ENCODE data around the gene CLEC4M. TPM values are rescaled to one million over a fixed set of nuclear protein-coding genes. Genes with fewer than 3 reads are reported as not detected.

CLEC4M gene
- total RNA-seq, 3 donors from 2014 or later, result 1.3 TPM; not detected in 2

DNA sequence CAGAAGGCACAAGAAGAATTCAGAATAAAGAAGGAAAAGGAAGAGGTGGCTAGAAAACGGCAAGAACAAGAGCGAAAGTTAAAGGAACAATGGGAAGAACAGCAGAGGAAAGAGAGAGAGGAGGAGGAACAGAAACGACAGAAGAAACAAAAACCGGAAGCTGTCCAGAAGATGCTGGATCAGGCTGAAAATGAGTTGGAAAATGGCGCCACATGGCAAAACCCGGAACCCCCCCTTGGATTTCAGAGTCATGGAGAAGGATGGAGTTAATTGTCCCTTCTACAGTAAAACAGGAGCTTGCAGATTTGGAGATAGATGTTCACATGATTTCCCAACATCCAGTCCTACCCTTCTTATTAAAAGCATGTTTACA is 22.4 kb upstream of the CLEC4M start:
- DNase-seq (ENCODE audit: low spot score in 2 of 2), result no peak
- Histone ChIP-seq H3K9me3 (no peaks in the 10 kb centered on the region), H3K27ac (no peak overlapping the region), H3K4me1 (no peaks in the 10 kb centered on the region), H3K36me3 (no peaks in the 10 kb centered on the region), H3K4me3 (peak overlapping the region in 1 of 3 donors; percentile 3), H3K27me3 (peaks cover 0 to 29% of the 10 kb centered on the region in 2 donors)
- TF ChIP-seq POLR2A (IDR thresholded peaks at IDR 0.05) (no peak), POLR2AphosphoS5 (IDR thresholded peaks at IDR 0.05) (no peak)
- TF ChIP-seq, protein P1, sequence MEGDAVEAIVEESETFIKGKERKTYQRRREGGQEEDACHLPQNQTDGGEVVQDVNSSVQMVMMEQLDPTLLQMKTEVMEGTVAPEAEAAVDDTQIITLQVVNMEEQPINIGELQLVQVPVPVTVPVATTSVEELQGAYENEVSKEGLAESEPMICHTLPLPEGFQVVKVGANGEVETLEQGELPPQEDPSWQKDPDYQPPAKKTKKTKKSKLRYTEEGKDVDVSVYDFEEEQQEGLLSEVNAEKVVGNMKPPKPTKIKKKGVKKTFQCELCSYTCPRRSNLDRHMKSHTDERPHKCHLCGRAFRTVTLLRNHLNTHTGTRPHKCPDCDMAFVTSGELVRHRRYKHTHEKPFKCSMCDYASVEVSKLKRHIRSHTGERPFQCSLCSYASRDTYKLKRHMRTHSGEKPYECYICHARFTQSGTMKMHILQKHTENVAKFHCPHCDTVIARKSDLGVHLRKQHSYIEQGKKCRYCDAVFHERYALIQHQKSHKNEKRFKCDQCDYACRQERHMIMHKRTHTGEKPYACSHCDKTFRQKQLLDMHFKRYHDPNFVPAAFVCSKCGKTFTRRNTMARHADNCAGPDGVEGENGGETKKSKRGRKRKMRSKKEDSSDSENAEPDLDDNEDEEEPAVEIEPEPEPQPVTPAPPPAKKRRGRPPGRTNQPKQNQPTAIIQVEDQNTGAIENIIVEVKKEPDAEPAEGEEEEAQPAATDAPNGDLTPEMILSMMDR (IDR thresholded peaks at IDR 0.05), result no peak
- intact Hi-C loops (cut with DNase I; ENCODE audit: low total_unique reads), result no loop called here

DNA sequence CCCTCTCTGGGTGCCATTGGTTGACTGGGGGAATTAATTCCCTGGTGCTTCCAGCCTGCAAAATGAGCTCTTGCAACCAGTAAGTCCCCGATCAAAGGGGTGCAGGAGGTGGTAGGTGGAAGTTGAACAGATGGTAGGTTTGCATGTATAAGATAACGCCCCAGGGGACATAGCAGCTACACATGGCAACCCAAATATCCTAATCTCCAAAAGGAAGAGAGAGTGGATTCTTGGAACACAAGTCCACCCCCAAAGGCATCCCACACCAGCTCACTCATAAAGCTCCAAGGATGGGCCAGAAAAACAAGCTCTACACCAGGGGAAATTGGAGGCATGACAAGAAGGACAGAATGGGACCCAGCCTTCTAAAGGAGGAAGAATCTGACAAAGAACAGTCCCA is 20.5 kb upstream of the CLEC4M start:
- TF ChIP-seq POLR2AphosphoS5 (IDR thresholded peaks at IDR 0.05), result no peak
- TF ChIP-seq POLR2A (IDR thresholded peaks at IDR 0.05), result no peak
- TF ChIP-seq, protein P1 (IDR thresholded peaks at IDR 0.05), result no peak
- Histone ChIP-seq H3K27me3 (peaks cover 0 to 34% of the 10 kb centered on the region in 2 donors), H3K4me1 (no peaks in the 10 kb centered on the region), H3K9me3 (no peaks in the 10 kb centered on the region), H3K27ac (no peak overlapping the region), H3K36me3 (no peaks in the 10 kb centered on the region), H3K4me3 (no peak overlapping the region)
- no peak for DNase-seq (ENCODE audit: low spot score in 2 of 2)
- intact Hi-C loops (cut with DNase I; ENCODE audit: low total_unique reads), result no loop called here

DNA sequence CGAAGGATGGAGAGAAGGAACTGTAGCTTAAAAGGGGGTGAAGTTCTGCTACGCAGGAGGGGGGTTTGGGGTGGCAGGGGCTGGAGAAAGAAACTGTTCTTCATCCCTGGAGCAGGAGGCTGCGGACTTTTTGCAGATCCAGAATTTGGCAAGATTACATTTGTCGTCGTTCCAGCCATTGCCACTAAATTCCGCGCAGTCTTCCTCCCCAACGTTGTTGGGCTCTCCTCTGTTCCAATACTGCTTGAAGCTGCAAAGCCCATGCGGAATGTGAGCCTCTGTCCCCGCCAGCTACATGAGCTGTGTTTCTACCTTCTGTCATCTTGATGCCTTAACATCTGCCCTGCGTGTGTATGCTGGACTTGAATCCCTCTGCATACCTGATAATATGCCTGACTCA is 20.1 kb upstream of the CLEC4M start:
- TF ChIP-seq, protein P1 (IDR thresholded peaks at IDR 0.05), result no peak
- TF ChIP-seq POLR2AphosphoS5 (IDR thresholded peaks at IDR 0.05), result no peak
- Histone ChIP-seq H3K36me3 (no peaks in the 10 kb centered on the region), H3K9me3 (no peaks in the 10 kb centered on the region), H3K27me3 (peaks cover 0 to 36% of the 10 kb centered on the region in 2 donors), H3K27ac (no peak overlapping the region), H3K4me3 (no peak overlapping the region), H3K4me1 (no peaks in the 10 kb centered on the region)
- intact Hi-C loops (cut with DNase I; ENCODE audit: low total_unique reads), result no loop called here
- no peak for DNase-seq (ENCODE audit: low spot score in 2 of 2)

DNA sequence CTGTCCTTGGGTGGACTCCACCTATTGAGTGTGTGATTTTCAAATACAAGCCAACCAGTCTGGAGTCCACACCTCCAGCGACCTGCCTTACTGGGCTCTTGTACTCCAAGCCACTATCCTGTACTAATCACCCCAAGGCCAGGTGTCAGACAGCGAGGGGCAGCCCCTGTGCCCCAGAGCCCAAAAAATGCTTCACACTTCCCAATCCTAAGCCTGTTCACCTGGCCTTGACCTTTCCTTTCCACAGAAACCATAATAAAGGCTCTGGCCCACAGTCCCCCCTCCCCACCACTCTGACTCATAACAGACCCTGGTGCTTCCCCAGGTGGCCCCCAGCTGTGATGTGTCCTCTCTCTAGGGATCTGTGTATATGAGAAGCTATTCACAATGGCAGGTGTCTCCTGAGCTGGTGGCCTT is 19.6 kb upstream of the CLEC4M start:
- no peak for DNase-seq (ENCODE audit: low spot score in 2 of 2)
- no peak for TF ChIP-seq POLR2AphosphoS5 (IDR thresholded peaks at IDR 0.05)
- TF ChIP-seq, protein P1 (IDR thresholded peaks at IDR 0.05), result no peak
- TF ChIP-seq POLR2A (IDR thresholded peaks at IDR 0.05), result no peak
- Histone ChIP-seq H3K9me3 (no peaks in the 10 kb centered on the region), H3K4me1 (no peaks in the 10 kb centered on the region), H3K36me3 (no peaks in the 10 kb centered on the region), H3K27me3 (peaks cover 0 to 36% of the 10 kb centered on the region in 2 donors), H3K4me3 (no peak overlapping the region), H3K27ac (no peak overlapping the region)
- intact Hi-C loops (cut with DNase I; ENCODE audit: low total_unique reads), result no loop called here

DNA sequence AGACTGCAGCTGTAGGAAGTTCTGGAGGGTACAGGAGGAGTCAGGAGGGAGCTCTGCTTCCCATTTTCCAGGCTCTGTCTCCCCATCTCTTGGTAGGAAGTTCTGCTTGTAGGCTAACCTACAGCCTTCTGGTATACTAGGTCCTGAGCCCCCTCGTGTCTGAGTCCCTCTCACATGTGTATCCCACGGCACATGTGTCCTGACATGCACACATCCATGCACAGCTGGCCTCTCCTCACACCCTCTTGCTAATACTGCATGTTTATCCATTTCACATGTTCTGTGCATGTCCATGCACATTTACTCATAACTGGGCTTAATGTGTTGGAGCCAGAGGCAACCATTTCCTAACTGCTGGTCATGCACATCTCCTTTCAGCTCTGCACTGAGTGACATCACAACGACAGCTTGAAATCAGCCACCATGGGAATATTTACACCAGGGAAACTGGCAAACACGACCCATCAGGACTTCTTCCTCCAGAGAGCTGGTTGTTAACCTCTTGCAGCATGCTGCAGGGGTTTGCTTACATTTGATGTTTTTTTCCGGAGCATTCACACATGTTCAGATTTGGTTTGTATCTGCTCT is 18.8 kb upstream of the CLEC4M start:
- intact Hi-C loops (cut with DNase I; ENCODE audit: low total_unique reads), result loop anchor here (1.0 kb wide), 1 partner anchor 34 kb away; no protein-coding TSS in a partner anchor
- H3K4me3 ChIP-seq, result no peak overlapping the region
- H3K27ac ChIP-seq, result no peak overlapping the region
- H3K4me1 ChIP-seq, result no peaks in the 10 kb centered on the region
- no peaks in the 10 kb centered on the region for H3K36me3 ChIP-seq
- no peaks in the 10 kb centered on the region for H3K9me3 ChIP-seq
- TF ChIP-seq, protein P1 (IDR thresholded peaks at IDR 0.05), result no peak
- TF ChIP-seq POLR2AphosphoS5 (IDR thresholded peaks at IDR 0.05) (no peak), POLR2A (IDR thresholded peaks at IDR 0.05) (no peak)
- H3K27me3 ChIP-seq, result peaks cover 0 to 42% of the 10 kb centered on the region in 2 donors
- no peak for DNase-seq (ENCODE audit: low spot score in 2 of 2)

Measured in breast epithelium (tissue), 4 donors.